HTERT RPE-1 (cell line): Measurements from ENCODE around the gene ACKR3.

Experiments
- in situ Hi-C: fragments of 300-500 bp; cut with MboI; formaldehyde crosslinking; loops from 4 replicates; pipeline ENCODE4 v1.14.3; 2020; ENCODE audit warnings: low sequenced_read_pairs

ACKR3 gene

GRCh38 chr2:236582968-236583367 is 13.3 kb downstream of the ACKR3 start:
- in situ Hi-C loops: no loop called here

DNA sequence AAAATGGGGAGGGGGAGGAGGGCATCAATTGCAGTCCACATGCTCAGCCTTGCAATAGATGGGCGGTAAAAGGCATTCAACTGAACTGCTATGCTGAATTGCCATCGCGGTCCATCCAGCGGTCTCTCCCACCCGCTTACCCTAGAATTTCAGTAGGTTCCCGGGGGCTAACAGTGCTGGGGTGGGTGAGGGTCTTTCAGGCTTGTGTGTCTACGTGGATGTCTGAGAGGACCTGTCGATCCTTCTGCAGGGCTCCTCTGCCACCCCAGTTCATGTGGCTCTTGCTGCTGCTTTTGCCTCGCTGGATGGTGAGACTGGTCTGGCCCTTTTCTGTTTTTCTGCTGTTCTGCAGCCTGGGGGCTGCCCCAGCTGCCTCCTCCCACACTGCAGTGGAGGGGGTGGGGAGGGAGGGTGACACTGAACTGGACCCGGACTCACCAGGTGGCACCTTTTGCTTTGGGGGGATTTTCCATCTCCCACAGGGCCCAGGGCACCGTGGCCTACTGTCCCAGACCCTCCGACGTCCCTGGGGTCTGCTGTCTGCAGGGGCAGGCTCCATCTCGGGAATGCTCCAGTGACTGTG is 14.1 kb downstream of the ACKR3 start:
- in situ Hi-C loops: no loop called here

GRCh38 chr2:236584521-236585384 is 15.1 kb downstream of the ACKR3 start:
- in situ Hi-C loops: no loop called here

DNA sequence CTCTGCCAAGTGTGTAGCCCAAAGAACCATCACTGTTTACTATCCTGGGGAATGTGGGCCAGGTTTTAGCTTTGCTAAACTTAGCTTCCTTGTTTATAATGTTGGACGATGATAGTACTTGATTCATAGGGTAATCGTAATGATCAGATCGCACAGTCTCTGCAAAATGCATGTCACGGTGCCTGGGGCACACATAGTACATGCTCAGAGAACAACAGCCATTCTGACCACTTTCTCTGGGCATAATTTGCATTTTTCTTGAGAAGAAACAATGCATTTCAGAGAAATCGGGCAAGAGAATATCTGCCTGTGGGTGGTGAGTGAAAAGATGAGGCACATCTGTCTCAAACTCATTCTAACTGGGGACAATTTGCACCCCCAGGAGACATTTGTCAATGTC is 16.3 kb downstream of the ACKR3 start:
- in situ Hi-C loops: no loop called here

GRCh38 chr2:236587861-236588815 is 18.5 kb downstream of the ACKR3 start:
- in situ Hi-C loops: no loop called here

DNA sequence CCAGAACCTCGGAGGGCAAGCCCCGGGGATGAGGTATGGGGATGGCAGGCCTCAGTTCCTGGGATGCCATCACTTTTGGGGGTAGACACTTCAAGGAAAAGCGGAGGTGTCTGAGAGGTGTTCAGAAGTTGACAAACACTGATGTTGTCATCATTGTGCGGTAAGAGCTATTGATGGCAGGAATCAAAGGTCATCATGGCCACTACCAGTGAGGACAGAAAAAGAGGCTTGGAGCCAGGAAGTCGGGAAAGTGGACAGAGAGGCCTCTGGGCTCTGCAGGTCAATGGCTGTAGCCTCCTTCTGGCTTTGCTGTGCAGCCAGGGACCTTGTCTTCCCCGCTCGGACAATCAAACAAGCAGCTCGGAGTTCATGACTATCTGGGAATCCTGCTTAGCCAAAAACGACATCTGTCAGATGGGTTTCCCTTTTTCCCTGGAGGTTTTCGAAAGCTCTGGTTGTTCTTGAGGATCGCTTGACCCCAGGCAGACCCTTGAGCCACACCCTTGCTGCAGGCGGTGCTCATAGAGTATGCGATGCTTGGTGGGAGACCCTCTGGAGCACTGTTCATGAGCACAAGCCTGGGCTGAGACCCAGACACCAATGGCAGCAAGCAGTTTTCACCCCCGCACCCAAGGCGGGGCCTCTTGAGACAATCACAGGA is 19.4 kb downstream of the ACKR3 start:
- in situ Hi-C loops: no loop called here

DNA sequence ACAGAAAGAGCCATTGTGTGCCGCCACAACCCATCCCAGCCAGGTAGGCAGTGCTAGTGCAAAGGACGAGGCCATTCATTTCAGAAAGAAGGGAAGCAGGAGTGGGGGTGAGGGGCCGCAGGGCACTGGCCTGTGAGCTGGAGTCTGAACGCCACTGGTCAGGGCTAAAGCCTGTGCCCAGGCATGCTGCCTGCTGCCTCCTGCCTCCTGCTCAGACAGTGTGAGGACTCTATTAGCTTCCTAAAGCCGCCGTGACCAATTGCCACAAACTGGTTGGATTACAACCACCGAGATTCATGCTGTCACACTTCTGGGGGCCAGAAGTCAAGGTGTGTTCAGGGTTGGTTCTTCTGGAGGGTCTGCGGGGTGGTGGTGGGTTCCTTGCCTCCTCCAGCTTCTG is 21.2 kb downstream of the ACKR3 start:
- in situ Hi-C loops: no loop called here

- in situ Hi-C loops: no loop called here
Measured at GRCh38 chr2:236592821-236593220, 23.2 kb downstream of the ACKR3 start.

DNA sequence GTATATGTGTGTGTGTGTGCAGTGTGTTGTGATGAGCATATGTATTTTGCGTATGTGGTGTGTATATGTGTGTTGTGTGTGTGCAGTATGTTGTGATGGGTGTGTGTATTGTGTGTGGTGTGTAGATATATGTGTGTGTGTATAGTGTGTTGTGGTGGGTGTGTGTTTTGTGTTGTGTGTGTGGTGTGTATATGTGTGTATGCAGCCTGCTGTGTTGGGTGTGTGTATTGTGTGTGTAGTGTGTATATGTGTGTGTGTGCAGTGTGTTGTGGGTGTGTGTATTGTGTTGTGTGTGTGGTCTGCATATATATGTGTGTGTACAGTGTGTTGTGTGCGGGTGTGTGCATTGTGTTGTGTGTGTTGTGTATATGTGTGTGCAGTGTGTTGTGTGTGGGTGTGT is 23.9 kb downstream of the ACKR3 start:
- in situ Hi-C loops: no loop called here

GRCh38 chr2:236593956-236594355 is 24.3 kb downstream of the ACKR3 start:
- in situ Hi-C loops: no loop called here

- in situ Hi-C loops: no loop called here
Measured at GRCh38 chr2:236597629-236598028, 28.0 kb downstream of the ACKR3 start.

- in situ Hi-C loops: no loop called here
Measured at GRCh38 chr2:236599059-236599458, 29.4 kb downstream of the ACKR3 start.

DNA sequence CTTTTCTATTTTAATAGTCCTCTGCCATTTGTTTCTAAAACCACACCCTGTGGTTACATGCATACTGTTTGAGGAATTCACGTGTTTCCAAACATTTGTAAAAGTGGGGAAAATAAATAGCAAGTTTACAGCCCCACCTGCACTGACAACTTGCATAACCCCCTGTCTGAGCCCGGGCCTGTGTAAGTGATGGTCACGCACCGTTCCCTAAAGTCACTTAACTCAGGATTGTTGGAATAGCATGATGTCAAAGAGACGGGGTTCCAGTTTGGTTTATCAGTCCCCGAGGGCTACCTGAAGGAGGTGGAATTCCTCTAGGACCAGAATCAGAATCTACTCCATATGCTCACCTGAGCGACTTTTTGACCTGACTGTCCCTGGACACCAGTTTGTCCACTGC is 30.5 kb downstream of the ACKR3 start:
- in situ Hi-C loops: no loop called here

GRCh38 chr2:236600892-236601291 is 31.3 kb downstream of the ACKR3 start:
- in situ Hi-C loops: no loop called here

DNA sequence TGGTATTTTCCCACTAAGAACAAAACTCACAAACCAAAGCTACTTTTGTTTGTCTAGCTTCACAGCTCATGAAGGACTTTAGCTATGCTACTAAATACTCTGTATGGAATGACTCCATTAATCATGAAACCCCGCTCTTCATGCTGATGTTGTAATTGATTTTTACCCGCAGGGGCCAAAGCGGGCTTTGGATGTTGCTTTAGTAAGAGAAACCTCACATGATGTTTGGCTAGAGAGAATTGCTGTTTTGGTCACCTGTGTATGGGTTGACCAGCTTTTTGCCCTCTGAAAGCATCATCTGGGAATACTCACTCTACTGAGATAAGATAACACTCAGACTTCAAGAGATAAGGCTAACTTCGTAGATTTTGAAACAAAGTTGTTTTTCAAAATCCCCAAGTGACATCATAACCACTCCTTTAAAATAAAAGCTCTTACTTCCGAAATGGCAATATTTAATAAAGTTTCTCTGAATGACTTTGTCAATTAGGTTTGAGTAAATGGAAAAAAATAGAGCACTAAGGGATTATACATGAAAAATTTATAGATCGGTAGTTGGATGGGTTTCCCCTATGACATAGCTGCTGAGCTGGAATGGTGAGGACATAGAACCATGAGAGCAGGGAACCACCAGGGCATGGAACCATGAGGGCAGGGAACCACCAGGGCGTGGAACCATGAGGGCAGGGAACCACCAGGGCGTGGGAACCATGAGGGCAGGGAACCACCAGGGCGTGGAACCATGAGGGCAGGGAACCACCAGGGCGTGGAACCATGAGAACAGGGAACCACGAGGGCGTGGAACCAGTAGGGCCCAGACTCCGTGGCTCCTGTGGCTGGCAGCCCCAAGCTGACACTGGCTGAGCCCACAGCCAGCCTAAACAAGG is 31.9 kb downstream of the ACKR3 start:
- in situ Hi-C loops: no loop called here

DNA sequence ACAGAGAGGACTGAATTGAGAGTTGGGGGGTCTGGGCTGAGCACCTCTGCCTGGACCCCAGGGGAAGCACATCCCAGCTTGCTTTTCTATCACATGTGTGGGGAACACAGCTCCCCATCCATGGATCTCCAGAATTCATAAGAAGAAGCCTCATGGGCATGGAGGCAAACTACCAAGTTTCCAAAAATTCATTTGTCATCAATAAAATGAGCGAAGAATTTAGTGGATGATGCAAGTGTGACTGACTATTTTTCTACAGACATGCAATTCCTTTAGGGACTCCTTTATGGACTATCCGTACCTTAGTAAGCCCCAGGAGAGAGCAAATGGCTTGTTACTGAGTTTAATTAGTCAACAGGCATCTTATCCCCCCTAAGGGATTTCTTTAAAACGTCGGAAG is 33.1 kb downstream of the ACKR3 start:
- in situ Hi-C loops: no loop called here

- in situ Hi-C loops: no loop called here
Measured at GRCh38 chr2:236603361-236604015, 33.9 kb downstream of the ACKR3 start.

- in situ Hi-C loops: no loop called here
Measured at GRCh38 chr2:236604575-236605344, 35.1 kb downstream of the ACKR3 start.

DNA sequence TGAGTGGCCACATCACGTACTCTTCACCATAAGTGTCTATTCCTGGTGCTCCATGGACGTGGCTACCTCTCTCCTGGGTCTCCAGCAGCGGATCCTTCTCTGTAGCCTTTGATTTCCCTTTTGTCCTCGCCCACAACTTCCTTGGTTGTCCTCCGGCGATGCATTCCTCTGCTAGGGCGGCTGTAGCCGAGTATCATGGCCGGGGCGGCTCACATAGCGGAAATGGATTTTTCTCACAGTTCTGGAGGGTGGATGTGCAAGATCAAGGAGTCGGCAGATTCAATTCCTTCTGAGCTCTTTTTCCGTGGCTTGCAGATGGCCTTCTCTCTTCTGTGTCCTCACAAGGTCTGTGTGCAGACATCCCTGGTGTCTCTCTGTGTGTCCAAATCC is 35.7 kb downstream of the ACKR3 start:
- in situ Hi-C loops: no loop called here
